Heart left ventricle (tissue), 13 donors: ENCODE data around the gene LAYN.

Source experiments
- CTCF ChIP-seq, 12 donors: fragments of 200-600 bp; sonication (generic) in 4 of 12; IDR thresholded peaks; one replicate each; pipeline versions ENCODE4 v1.5.0 to v1.8.0; 2018 to 2022; ENCODE audit warnings: antibody characterized with exemption in 12 of 12, mild to moderate bottlenecking in 5 of 12
- POLR2A ChIP-seq, 2 donors: fragments of 450-650 bp; IDR thresholded peaks; one replicate each; pipeline ENCODE4 v1.6.1; 2017; ENCODE audit warnings: antibody characterized with exemption in 2 of 2, mild to moderate bottlenecking in 2 of 2, moderate library complexity in 2 of 2
- donor health status: ischemic (EF 13 %, LVEDD 7.1; RV severe dilation, severe dysfunction).
- donor health status: DM: no; HTN: yes; CAD: no.
- donor health status: DM: no; HTN: no; CAD: no.
- donor health status: ischemic (EF 25% LVEDD 6.9; RV normal size, moderate dysfunction).
- donor health status: ischemic (EF 25% LVEDD 5.7; RV mildly dilated, moderate dysfunction).
- donor health status: ischemic (EF 35%, LVEDD 5.7; RV mildly dilated, moderate dysfunction).
- donor health status: nonischemic (EF 11% LVEDD 7.7; RV severe dilation, severe dysfunction).
- donor health status: DM: yes; HTN: yes; CAD: no.
- donor health status: PGD.
- donor health status: ischemic (EF 29% LVEDD 5.4; RV normal size, mild dysfunction).
- donor health status: nonischemic (EF 23%, LVEDD 6.1; RV moderate dilation, normal function).

- TF ChIP-seq CTCF (IDR thresholded peaks at IDR 0.05) (no peak), POLR2A (IDR thresholded peaks at IDR 0.05) (no peak)
Measured at GRCh38 chr11:111514216-111515031, 26.1 kb upstream of the LAYN start, which contains the start of gene HOATZ.
